ENCODE data around the gene KLK14. TPM values are rescaled to one million over a fixed set of nuclear protein-coding genes. Genes with fewer than 3 reads are reported as not detected.

Gene KLK14
- total and polyA plus RNA-seq, 2 experiments from 2014 or later, result not detected

GRCh38 chr19:51127755-51128154 lies 45.1 kb upstream of the KLK14 start:
- Histone ChIP-seq H3K4me3 (no peak overlapping the region), H2AFZ (no peak overlapping the region), H3K36me3 (ENCODE audit: low read depth) (no peaks in the 10 kb centered on the region), H3K27ac (no peak overlapping the region), H3K9me3 (ENCODE audit: low read depth) (no peaks in the 10 kb centered on the region), H3K4me2 (ENCODE audit: unreplicated experiment) (no peak overlapping the region), H3K4me1 (ENCODE audit: insufficient read depth) (no peaks in the 10 kb centered on the region), H3K9ac (no peak overlapping the region), H3K9me2 (ENCODE audit: insufficient read depth) (no peaks in the 10 kb centered on the region), H3K27me3 (replicated peaks; ENCODE audit: insufficient read depth) (no peaks in the 10 kb centered on the region), H3K79me2 (ENCODE audit: insufficient read depth) (no peaks in the 10 kb centered on the region), H3F3A (ENCODE audit: insufficient read depth) (no peaks in the 10 kb centered on the region), H4K20me1 (ENCODE audit: insufficient read depth) (no peaks in the 10 kb centered on the region)
- WGBS, 2 experiments (ENCODE audit: low coverage in 1 of 2, low lambda C conversion rate in 2 of 2, missing lambda C conversion rate in 2 of 2), result 22 to 30% methylated on average over 4 of the region's 4 CpGs
- DNase-seq, result peak; percentile 12
- TF ChIP-seq EZH2phosphoT487 (IDR thresholded peaks at IDR 0.05; ENCODE audit: insufficient read depth, low read depth) (no peak), EZH2 (IDR thresholded peaks at IDR 0.05; ENCODE audit: insufficient read depth, poor library complexity, severe bottlenecking) (no peak)
- in situ Hi-C loops (cut with MboI), result no loop called here

GRCh38 chr19:51127032-51127431 lies 44.3 kb upstream of the KLK14 start:
- Histone ChIP-seq H3K4me1 (ENCODE audit: insufficient read depth) (no peaks in the 10 kb centered on the region), H3K36me3 (ENCODE audit: low read depth) (no peaks in the 10 kb centered on the region), H3K27ac (no peak overlapping the region), H3K9me2 (ENCODE audit: insufficient read depth) (no peaks in the 10 kb centered on the region), H3K4me3 (no peak overlapping the region), H3K9ac (no peak overlapping the region), H3K79me2 (ENCODE audit: insufficient read depth) (no peaks in the 10 kb centered on the region), H3K27me3 (replicated peaks; ENCODE audit: insufficient read depth) (no peaks in the 10 kb centered on the region), H2AFZ (no peak overlapping the region), H3F3A (ENCODE audit: insufficient read depth) (no peaks in the 10 kb centered on the region), H3K9me3 (ENCODE audit: low read depth) (no peaks in the 10 kb centered on the region), H4K20me1 (ENCODE audit: insufficient read depth) (no peaks in the 10 kb centered on the region), H3K4me2 (ENCODE audit: unreplicated experiment) (no peak overlapping the region)
- no peak for TF ChIP-seq EZH2phosphoT487 (IDR thresholded peaks at IDR 0.05; ENCODE audit: insufficient read depth, low read depth)
- TF ChIP-seq EZH2 (IDR thresholded peaks at IDR 0.05; ENCODE audit: insufficient read depth, poor library complexity, severe bottlenecking), result no peak
- in situ Hi-C loops (cut with MboI), result no loop called here
- WGBS, 2 experiments (ENCODE audit: low coverage in 1 of 2, low lambda C conversion rate in 2 of 2, missing lambda C conversion rate in 2 of 2), result 26 to 43% methylated on average over 6 of the region's 6 CpGs
- DNase-seq, result no peak

- in situ Hi-C loops (cut with MboI), result no loop called here
- no peaks in the 10 kb centered on the region for H4K20me1 ChIP-seq (ENCODE audit: insufficient read depth)
- H3K9me3 ChIP-seq (ENCODE audit: low read depth), result no peaks in the 10 kb centered on the region
- TF ChIP-seq EZH2 (IDR thresholded peaks at IDR 0.05; ENCODE audit: insufficient read depth, poor library complexity, severe bottlenecking), result no peak
- TF ChIP-seq EZH2phosphoT487 (IDR thresholded peaks at IDR 0.05; ENCODE audit: insufficient read depth, low read depth), result no peak
- H3K4me1 ChIP-seq (ENCODE audit: insufficient read depth), result no peaks in the 10 kb centered on the region
- 76 to 79% methylated on average over 13 to 16 of the region's 16 CpGs for WGBS, 2 experiments (ENCODE audit: low coverage in 1 of 2, low lambda C conversion rate in 2 of 2, missing lambda C conversion rate in 2 of 2)
- H3K9me2 ChIP-seq (ENCODE audit: insufficient read depth), result no peaks in the 10 kb centered on the region
- no peaks in the 10 kb centered on the region for H3K79me2 ChIP-seq (ENCODE audit: insufficient read depth)
- H3K9ac ChIP-seq, result no peak overlapping the region
- no peak overlapping the region for H2AFZ ChIP-seq
- no peak overlapping the region for H3K4me3 ChIP-seq
- DNase-seq, result no peak
- H3K36me3 ChIP-seq (ENCODE audit: low read depth), result no peaks in the 10 kb centered on the region
- no peak overlapping the region for H3K4me2 ChIP-seq (ENCODE audit: unreplicated experiment)
- no peaks in the 10 kb centered on the region for H3K27me3 ChIP-seq (replicated peaks; ENCODE audit: insufficient read depth)
- H3F3A ChIP-seq (ENCODE audit: insufficient read depth), result no peaks in the 10 kb centered on the region
- no peak overlapping the region for H3K27ac ChIP-seq
Measured at GRCh38 chr19:51125421-51126075, 42.9 kb upstream of the KLK14 start.

- TF ChIP-seq EZH2 (IDR thresholded peaks at IDR 0.05; ENCODE audit: insufficient read depth, poor library complexity, severe bottlenecking) (no peak), EZH2phosphoT487 (IDR thresholded peaks at IDR 0.05; ENCODE audit: insufficient read depth, low read depth) (no peak)
- no peak within 1 kb of the TSS for H3K4me2 ChIP-seq (ENCODE audit: unreplicated experiment)
- WGBS, 2 experiments (ENCODE audit: low coverage in 1 of 2, low lambda C conversion rate in 2 of 2, missing lambda C conversion rate in 2 of 2), result 44 to 51% methylated on average over 14 of the region's 14 CpGs
- in situ Hi-C loops (cut with MboI), result no loop called here
- no peak within 1 kb of the TSS for H2AFZ ChIP-seq
- no peak within 1 kb of the TSS for H3K9ac ChIP-seq
- H3K79me2 ChIP-seq (ENCODE audit: insufficient read depth), result no peaks in the 10 kb centered on the region
- H3K9me2 ChIP-seq (ENCODE audit: insufficient read depth), result no peaks in the 10 kb centered on the region
- H3F3A ChIP-seq (ENCODE audit: insufficient read depth), result no peaks in the 10 kb centered on the region
- H3K4me1 ChIP-seq (ENCODE audit: insufficient read depth), result no peaks in the 10 kb centered on the region
- H3K9me3 ChIP-seq (ENCODE audit: low read depth), result no peaks in the 10 kb centered on the region
- H3K4me3 ChIP-seq, result no peak within 1 kb of the TSS
- no peaks in the 10 kb centered on the region for H3K36me3 ChIP-seq (ENCODE audit: low read depth)
- no peak within 1 kb of the TSS for H3K27ac ChIP-seq
- H4K20me1 ChIP-seq (ENCODE audit: insufficient read depth), result no peaks in the 10 kb centered on the region
- no peak for DNase-seq
- no peaks in the 10 kb centered on the region for H3K27me3 ChIP-seq (replicated peaks; ENCODE audit: insufficient read depth)
Measured at GRCh38 chr19:51124729-51125128, 42.0 kb upstream of the KLK14 start, which contains the start of gene SIGLEC9. Gene SIGLEC9, plus strand, starts transcription at chr19:51124906. Its CDS starts 69 bp downstream, at chr19:51124975.
